Measurements from ENCODE around the gene ZNF121. TPM values are rescaled to one million over a fixed set of nuclear protein-coding genes. Genes with fewer than 3 reads are reported as not detected.

ZNF121 gene
- total RNA-seq, result 31.3 and 32.7 TPM in 2 replicates

DNA sequence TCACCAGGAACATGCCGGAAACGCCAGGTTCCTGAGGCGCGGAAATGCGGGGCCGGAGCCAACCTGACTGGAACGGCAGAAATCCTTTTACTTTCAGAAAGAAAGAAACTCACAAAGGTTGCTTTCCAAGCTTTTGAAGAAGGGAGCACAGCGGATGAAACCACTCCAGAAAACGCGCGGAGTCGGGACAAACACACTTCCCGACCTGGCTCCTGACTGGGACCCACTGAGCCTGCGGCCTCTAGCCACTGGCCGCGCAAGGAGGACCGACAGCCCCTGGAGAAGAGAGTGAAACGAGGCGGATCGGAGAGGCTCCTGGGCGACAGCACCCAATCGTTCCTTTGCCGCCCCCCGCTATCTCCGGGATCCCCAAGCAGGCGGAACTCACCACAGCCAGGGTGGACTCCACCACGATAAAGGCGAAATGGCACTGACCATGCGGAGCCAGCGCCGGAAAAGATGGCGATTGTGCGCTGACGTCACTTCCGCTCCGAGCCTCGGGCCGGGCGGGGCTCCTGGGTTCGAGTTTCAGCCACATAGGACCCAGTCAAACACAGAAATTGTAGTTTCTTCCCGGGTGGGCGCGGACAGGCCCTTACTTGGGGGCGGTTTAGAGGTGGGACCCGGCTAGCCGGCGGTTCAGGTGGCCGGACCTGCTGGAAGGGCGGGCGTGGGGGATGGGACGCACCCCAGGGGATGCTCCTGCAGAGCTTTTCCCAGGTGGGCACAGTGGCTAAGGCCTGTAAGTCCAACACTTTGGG is at the start of gene ZNF121:
Gene ZNF121 (minus strand): TSS at position 432 of the 761 bp plus-strand sequence. CDS start 16,407 bp downstream, outside the sequence.

GRCh38 chr19:9621156-9622037 is 37.1 kb upstream of the ZNF121 start, which contains the start of gene ZNF561:
ZNF561 (minus strand) TSS chr19:9621232; CDS start chr19:9619456, 1,776 bp downstream.

GRCh38 chr19:9538183-9539058 is 45.9 kb downstream of the ZNF121 start, which contains the start of gene ZNF426:
ZNF426 (minus strand) TSS chr19:9538645; CDS start chr19:9536232, 2,413 bp downstream.

Other genes with a start within 250 kb of the ZNF121 start
- gene ZNF177, start 221.5 kb downstream of the ZNF121 start, total RNA-seq, result 0.70 and 0.71 TPM in 2 replicates
- 3.2 and 5.4 TPM in 2 replicates for gene ZNF266, start 148.9 kb downstream of the ZNF121 start, total RNA-seq
- gene ZNF560, start 85.9 kb downstream of the ZNF121 start, total RNA-seq, result 0.49 TPM in 1 of 2 replicates, not detected in the other
- 5.5 and 9.9 TPM in 2 replicates for gene ZNF426, start 45.9 kb downstream of the ZNF121 start, total RNA-seq
- gene ZNF561, start 36.7 kb upstream of the ZNF121 start, total RNA-seq, result 21.8 and 37.2 TPM in 2 replicates
- 22.4 and 28.8 TPM in 2 replicates for gene ZNF562, start 90.6 kb upstream of the ZNF121 start, total RNA-seq
- 4.7 and 6.9 TPM in 2 replicates for gene ZNF846, start 184.2 kb upstream of the ZNF121 start, total RNA-seq
- gene FBXL12, start 234.6 kb upstream of the ZNF121 start, total RNA-seq, result 21.2 and 25.3 TPM in 2 replicates
- gene UBL5, start 243.4 kb upstream of the ZNF121 start, total RNA-seq, result 721 and 932 TPM in 2 replicates